PC-9 (cell line): ENCODE results near the gene PROSER3. TPM values are rescaled to one million over a fixed set of nuclear protein-coding genes. Genes with fewer than 3 reads are reported as not detected.

Experiments used
- BruUV-seq: library from RNA; stranded (reverse); fragments of 400-500 nt; replicated peaks from 2 replicates; lab custom pipeline; 2021; lab: Mats Ljungman, UMichigan
- CTCF ChIA-PET: fragments of 300-600 bp; sonication (Branson Sonifier 250); formaldehyde crosslinking; loops from one replicate; lab custom pipeline; 2022; ENCODE audit warnings: antibody characterized with exemption; lab: Charles Lee
- POLR2A ChIA-PET: fragments of 300-600 bp; sonication (Branson Sonifier 250); formaldehyde crosslinking; loops from one replicate; lab custom pipeline; 2022; ENCODE audit warnings: antibody characterized with exemption; ENCODE audit not compliant: unreplicated experiment; lab: Charles Lee
- DNase-seq, 2 experiments: peaks; one replicate each; pipeline versions ENCODE4 v3.0.0 to v3.0.0-alpha.2; 2015 to 2022; ENCODE audit warnings: mixed read lengths in 1 of 2
- H2AFZ ChIP-seq: fragments of 200-600 bp; sonication (generic); 2 replicates; pipeline ENCODE4 v1.8.1; 2017; ENCODE audit warnings: antibody characterized with exemption
- H3F3A ChIP-seq: fragments of 200-600 bp; sonication (generic); 2 replicates; pipeline ENCODE4 v1.8.1; 2017; ENCODE audit warnings: antibody characterized with exemption, mild to moderate bottlenecking, low read depth; ENCODE audit not compliant: insufficient read depth
- H3K27ac ChIP-seq: fragments of 200-600 bp; sonication (generic); 2 replicates; pipeline ENCODE4 v1.6.1; 2016; ENCODE audit warnings: mixed run types
- H3K27me3 ChIP-seq: fragments of 200-600 bp; sonication (generic); 2 replicates; pipeline ENCODE4 v1.6.1; 2016; ENCODE audit warnings: low read depth, mixed run types; ENCODE audit not compliant: insufficient read depth
- H3K36me3 ChIP-seq: fragments of 200-600 bp; sonication (generic); 2 replicates; pipeline ENCODE4 v1.6.1; 2016; ENCODE audit warnings: low read depth, mixed run types
- H3K4me1 ChIP-seq: fragments of 200-600 bp; sonication (generic); replicated peaks from 2 replicates; pipeline ENCODE4 v1.6.1; 2016; ENCODE audit warnings: mixed run types; ENCODE audit not compliant: insufficient read depth
- H3K4me2 ChIP-seq: fragments of 200-600 bp; sonication (generic); 2 replicates; pipeline ENCODE4 v1.6.1; 2017; ENCODE audit warnings: mixed run types
- H3K4me3 ChIP-seq: fragments of 200-600 bp; sonication (generic); 2 replicates; pipeline ENCODE4 v1.6.1; 2016; ENCODE audit warnings: mixed run types
- H3K79me2 ChIP-seq: fragments of 200-600 bp; sonication (generic); 2 replicates; pipeline ENCODE4 v1.6.1; 2017; ENCODE audit warnings: low read depth, mixed run types
- H3K9me2 ChIP-seq: fragments of 200-600 bp; sonication (generic); 2 replicates; pipeline ENCODE4 v1.8.1; 2017; ENCODE audit warnings: mild to moderate bottlenecking; ENCODE audit not compliant: insufficient read depth
- H3K9me3 ChIP-seq: fragments of 200-600 bp; sonication (generic); 2 replicates; pipeline ENCODE4 v1.8.1; 2016; ENCODE audit warnings: low read depth; ENCODE audit not compliant: insufficient read depth
- H4K20me1 ChIP-seq: fragments of 200-600 bp; sonication (generic); 2 replicates; pipeline ENCODE4 v1.8.1; 2017; ENCODE audit not compliant: insufficient read depth
- CTCF ChIP-seq: fragments of 200-600 bp; sonication (generic); conservative IDR thresholded peaks from 2 replicates; pipeline ENCODE4 v1.6.1; 2017; ENCODE audit warnings: mixed run types, antibody characterized with exemption, mild to moderate bottlenecking, moderate library complexity
- EZH2 ChIP-seq: fragments of 200-600 bp; sonication (generic); IDR thresholded peaks from 2 replicates; pipeline ENCODE4 v1.8.0; 2017; ENCODE audit warnings: antibody characterized with exemption, low read depth
- intact Hi-C: fragments of 100-400 bp; cut with micrococcal nuclease; formaldehyde crosslinking; loops from one replicate; pipeline ENCODE4 v1.10.0; 2022; ENCODE audit not compliant: unreplicated experiment
- total RNA-seq: library from RNA; stranded (reverse); gene quantifications from 2 replicates; pipeline ENCODE4 v1.2.3, GENCODE V29; 2021

The PROSER3 gene
- total RNA-seq, 1 experiment from 2014 or later, result 52.2 TPM

GRCh38 chr19:35732540-35733179 lies 25.3 kb upstream of the PROSER3 start:
- CTCF ChIA-PET, result no interaction called here
- POLR2A ChIA-PET, result no interaction called here
- BruUV-seq, result no TSS peak

GRCh38 chr19:35733180-35734125 lies 24.5 kb upstream of the PROSER3 start:
- Histone ChIP-seq H3K9me2 (no peaks in the 10 kb centered on the region), H3F3A (no peaks in the 10 kb centered on the region; the same call in 1 of the 2 replicates), H3K9me3 (no peaks in the 10 kb centered on the region), H3K36me3 (no peaks in the 10 kb centered on the region; the same call in 1 of the 2 replicates), H3K79me2 (no peaks in the 10 kb centered on the region), H3K27me3 (no peaks in the 10 kb centered on the region), H3K4me3 (no peak overlapping the region), H3K27ac (no peak overlapping the region), H3K4me1 (no peaks in the 10 kb centered on the region), H3K4me2 (no peak overlapping the region), H2AFZ (no peak overlapping the region), H4K20me1 (no peaks in the 10 kb centered on the region)
- ChIA-PET POLR2A (no interaction called here), CTCF (no interaction called here)
- no peak for DNase-seq
- TF ChIP-seq CTCF (no peak), EZH2 (no peak)
- intact Hi-C loops, result no loop called here
- BruUV-seq, result no TSS peak

More at GRCh38 chr19:35732540-35733179, 25.3 kb upstream of the PROSER3 start:
- Histone ChIP-seq H3K27ac (no peak overlapping the region), H3K9me3 (no peaks in the 10 kb centered on the region), H3K27me3 (no peaks in the 10 kb centered on the region), H4K20me1 (no peaks in the 10 kb centered on the region), H3K4me3 (no peak overlapping the region), H3K36me3 (no peaks in the 10 kb centered on the region; the same call in 1 of the 2 replicates), H3F3A (no peaks in the 10 kb centered on the region; the same call in 1 of the 2 replicates), H2AFZ (no peak overlapping the region), H3K9me2 (no peaks in the 10 kb centered on the region), H3K79me2 (no peaks in the 10 kb centered on the region), H3K4me1 (no peaks in the 10 kb centered on the region), H3K4me2 (no peak overlapping the region)
- intact Hi-C loops, result no loop called here
- no peak for DNase-seq
- TF ChIP-seq EZH2, result no peak
- TF ChIP-seq CTCF, result no peak

GRCh38 chr19:35734273-35734672 lies 23.7 kb upstream of the PROSER3 start:
- DNase-seq, result no peak
- no peak overlapping the region for H3K4me2 ChIP-seq
- H3F3A ChIP-seq, result peaks cover 8% of the 10 kb centered on the region; the same call in 1 of the 2 replicates
- no peak overlapping the region for H3K27ac ChIP-seq
- no TSS peak for BruUV-seq
- H3K27me3 ChIP-seq, result no peaks in the 10 kb centered on the region
- H3K9me3 ChIP-seq, result no peaks in the 10 kb centered on the region
- no peak for TF ChIP-seq EZH2
- no peak for TF ChIP-seq CTCF
- H3K36me3 ChIP-seq, result no peaks in the 10 kb centered on the region; the same call in 1 of the 2 replicates
- no peaks in the 10 kb centered on the region for H3K79me2 ChIP-seq
- H3K4me1 ChIP-seq, result no peaks in the 10 kb centered on the region
- no peaks in the 10 kb centered on the region for H3K9me2 ChIP-seq
- no peak overlapping the region for H2AFZ ChIP-seq
- no peak overlapping the region for H3K4me3 ChIP-seq
- POLR2A ChIA-PET, result no interaction called here
- no peaks in the 10 kb centered on the region for H4K20me1 ChIP-seq
- intact Hi-C loops, result no loop called here
- CTCF ChIA-PET, result no interaction called here
